Jurkat, Clone E6-1 (cell line): ENCODE results near the gene ESPL1. TPM values are rescaled to one million over a fixed set of nuclear protein-coding genes. Genes with fewer than 3 reads are reported as not detected.

ENCODE experiments used
- DNase-seq: peaks from one replicate; pipeline ENCODE4 v3.0.0-alpha.2; 2011; ENCODE audit warnings: low read depth, low spot score
- H3K4me3 ChIP-seq: 2 replicates; pipeline ENCODE4 v1.5.1; 2011; ENCODE audit warnings: mild to moderate bottlenecking, low read length, control low read depth, moderate library complexity
- polyA plus RNA-seq: library from polyadenylated mRNA; unstranded; fragments of >200 nt; gene quantifications from one replicate; pipeline ENCODE4 v1.2.1, GENCODE V29; 2012; ENCODE audit warnings: missing spikeins; ENCODE audit not compliant: insufficient read length, insufficient read depth

ESPL1 gene
- polyA plus RNA-seq, result 29.7 TPM

DNA sequence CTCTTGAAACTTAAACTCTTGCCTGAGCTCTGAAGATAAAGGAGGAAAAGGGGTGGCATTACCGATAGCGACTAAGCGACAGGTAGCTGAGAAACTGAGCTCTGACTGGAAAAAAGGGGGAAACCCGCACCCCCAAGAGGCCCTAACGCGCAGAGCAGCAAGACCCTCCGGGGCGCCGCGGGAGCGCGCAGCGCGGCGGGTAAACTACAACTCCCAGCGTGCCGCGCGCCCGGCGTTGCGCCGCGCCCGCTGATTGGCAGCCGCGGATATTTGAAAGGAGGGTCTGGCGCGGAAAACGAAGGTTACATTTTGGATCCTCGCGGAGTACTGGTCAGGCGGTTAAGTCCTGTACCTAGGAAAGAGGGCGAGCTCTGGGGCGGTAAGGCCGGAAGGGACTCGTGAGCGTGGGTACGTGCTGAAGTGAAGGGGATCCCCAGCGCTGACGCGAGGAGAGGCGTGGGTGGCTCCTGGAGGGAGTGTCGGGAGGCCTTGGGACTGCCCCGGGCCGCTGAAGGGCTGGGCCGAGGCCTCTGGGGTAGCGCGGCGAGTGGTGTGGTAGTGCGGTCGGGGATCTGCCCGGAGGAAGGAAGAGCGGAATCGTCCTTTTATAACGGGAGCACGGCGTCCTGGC lies at the start of gene ESPL1:
TSS of gene ESPL1 (plus strand) at position 301 of the 631 bp plus-strand sequence. CDS start 468 bp downstream, outside the sequence.
- H3K4me3 ChIP-seq, result peak within 1 kb of the TSS; percentile 95
- DNase-seq, result peak; percentile 91

DNA sequence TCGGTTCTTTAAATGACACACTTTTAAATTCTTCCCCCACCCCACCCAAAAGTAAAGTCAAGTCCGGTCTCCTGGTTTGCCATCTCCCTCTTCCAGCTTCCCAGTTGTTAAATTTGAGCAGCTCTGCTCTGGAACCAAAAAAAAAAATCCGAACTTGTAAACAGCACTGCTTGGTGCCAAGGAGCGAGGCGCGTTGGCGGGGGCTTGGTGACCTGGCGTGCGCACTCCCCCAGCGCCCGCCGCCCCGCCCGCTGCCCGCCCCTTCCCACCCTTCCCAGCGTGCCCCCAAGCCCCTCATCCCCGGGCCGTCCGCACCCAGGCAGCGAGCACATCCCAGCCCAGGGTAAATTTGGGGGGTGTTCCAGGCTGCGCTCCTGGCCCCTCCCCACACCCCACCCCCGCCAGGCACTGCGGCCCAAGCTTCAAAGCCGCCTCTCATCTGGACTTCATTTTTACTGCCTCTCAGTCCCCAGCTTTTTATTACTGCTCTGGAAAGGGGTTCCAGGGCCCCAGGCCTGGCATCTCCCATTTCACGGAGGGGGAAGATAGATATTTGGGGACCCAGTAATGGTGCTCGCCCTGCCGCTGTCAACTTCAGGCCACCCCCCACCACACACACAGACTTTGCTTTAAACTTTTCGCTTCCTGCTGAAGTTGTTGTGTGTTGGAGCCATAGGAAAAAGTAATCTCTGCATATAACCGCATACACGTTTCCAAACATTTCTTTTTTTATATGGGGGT lies 49.4 kb upstream of the ESPL1 start:
- no peak for DNase-seq
- no peak overlapping the region for H3K4me3 ChIP-seq

DNA sequence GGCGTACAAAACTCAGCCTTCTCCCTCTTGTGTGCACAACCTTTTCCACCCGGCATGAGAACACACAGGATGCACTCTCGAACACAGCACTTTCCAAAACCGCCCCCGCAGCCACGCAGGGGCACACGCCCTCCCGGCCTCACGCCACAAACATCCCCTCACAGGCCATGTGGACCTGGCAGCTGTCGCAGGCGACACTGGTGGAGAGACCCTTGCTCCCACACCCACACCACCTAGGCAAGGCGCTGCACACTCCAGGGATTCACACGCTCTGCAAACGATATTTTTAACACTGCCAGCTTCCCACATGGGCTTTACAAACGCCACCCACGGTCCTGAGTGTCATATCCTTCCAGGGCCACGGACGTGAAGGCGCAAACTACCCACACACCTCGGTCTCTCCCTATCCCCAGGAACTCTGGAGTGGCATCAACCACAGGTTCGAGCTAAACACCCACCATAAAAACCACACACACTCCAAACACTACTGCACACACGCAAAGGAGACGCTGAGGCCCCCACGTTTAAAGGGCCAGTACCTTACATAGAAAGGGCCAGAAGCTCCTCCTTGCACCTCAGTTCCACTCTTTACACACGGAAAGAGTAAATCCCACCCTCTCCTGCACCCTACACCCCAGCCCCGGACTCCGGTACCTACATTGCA lies 48.7 kb upstream of the ESPL1 start:
- H3K4me3 ChIP-seq, result peak overlapping the region; percentile 76
- DNase-seq, result no peak

DNA sequence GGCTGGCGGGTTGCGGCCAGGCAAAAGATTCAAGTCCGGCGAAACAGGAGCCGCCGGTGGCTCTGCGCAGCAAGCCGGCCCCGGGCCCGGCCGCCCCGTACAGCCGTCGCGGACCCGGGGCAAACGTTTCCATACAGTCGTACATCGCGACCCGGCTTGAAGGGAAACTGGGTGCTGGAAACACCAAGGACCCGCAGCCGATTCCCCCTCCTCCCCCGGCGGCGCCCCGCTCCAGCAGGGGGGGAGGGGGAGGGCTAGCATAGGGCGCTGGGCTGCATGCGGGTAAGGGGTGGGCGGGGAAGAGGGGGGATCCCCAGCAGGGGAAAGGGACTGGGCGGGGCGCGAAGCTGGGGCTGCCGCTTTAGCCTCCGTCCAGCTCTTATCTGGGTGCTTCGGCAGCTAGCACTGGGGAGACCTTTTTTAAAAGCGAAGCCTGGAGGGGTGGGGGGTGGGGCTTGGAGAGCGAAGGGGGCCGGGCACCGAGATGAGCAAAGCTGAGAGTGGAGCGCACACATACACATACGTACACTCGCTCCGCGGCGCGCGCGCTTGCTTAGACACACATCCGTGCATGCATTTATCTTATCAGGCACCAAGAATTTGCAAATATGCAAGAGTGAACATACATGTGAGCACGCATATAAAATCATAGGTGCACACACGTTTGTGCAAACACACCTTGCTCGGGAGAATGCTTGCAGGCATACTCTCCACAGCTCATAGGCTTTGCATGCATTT lies 48.0 kb upstream of the ESPL1 start:
- peak; percentile 68 for DNase-seq
- H3K4me3 ChIP-seq, result peak overlapping the region; percentile 76

DNA sequence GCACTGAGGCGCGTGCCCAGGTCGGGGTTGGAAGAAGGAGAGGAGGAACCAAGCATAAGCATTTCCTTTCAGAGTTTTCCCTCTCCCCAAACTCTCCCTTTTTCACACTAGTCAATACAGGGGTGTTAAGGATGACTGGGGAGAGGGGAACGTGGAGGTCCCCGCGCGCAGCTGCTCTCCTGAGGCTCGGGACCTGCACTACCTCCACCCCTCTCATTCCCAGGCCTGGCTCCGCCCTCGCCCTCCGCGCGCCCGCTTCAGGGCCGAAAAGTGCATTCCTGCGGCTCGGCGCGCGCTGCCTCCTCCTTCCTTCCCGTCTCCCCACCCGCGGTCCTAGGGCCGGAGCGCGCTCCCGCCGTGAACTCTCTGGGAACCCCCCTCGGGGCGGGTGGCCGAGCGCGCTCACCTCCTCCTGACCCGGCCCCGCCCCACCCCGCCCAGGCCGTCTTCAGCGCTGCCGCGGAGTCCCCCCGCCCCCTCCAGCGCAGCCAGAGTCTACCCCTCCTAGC lies 47.4 kb upstream of the ESPL1 start:
- peak overlapping the region; percentile 76 for H3K4me3 ChIP-seq

DNA sequence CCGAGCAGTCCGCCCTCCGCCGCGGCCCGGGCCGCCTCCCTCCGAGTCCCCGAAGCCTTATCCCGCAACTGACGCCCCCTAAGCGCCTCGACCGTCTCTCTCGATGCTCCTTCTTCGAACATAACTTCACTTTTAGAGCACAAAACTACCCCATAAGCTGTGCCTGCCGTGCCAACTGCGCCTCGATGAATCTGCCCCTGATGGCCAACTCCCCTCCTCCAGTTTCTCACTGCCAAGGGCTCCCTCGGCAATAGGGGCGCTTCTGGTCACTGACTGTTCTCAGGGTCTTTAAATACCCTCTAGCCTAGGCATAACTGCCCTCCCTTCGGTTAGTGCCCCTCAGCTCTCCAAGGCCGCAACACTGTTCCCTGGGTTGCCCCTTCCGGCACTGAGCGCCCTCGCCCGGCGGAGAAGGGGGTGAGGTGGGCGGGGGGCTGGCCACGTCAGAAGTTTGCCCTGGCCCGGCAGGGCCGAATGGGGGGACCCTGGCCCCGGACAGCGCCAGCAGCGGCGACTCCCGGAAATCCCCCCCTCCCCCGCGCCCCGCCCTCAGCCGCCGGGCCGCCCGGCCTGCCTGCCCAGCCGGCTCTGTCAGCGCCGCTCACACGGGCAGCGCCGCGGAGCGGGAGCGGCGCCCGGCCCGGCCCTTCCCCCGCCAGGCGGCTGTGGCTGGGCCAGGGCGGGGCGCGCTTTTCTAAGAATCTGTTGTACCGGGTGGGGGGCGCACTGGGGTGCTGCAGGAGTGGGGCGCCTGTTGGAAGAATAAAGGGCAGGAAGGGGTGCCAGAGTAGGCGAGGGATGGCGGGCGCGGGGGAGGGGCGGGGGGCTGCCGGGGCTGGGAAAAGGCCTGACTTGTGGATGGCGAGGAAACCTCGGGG lies 46.7 kb upstream of the ESPL1 start:
- peak overlapping the region; percentile 76 for H3K4me3 ChIP-seq
- DNase-seq, result no peak

More for the DNA sequence above, 47.4 kb upstream of the ESPL1 start:
- DNase-seq, result peak; percentile 81

DNA sequence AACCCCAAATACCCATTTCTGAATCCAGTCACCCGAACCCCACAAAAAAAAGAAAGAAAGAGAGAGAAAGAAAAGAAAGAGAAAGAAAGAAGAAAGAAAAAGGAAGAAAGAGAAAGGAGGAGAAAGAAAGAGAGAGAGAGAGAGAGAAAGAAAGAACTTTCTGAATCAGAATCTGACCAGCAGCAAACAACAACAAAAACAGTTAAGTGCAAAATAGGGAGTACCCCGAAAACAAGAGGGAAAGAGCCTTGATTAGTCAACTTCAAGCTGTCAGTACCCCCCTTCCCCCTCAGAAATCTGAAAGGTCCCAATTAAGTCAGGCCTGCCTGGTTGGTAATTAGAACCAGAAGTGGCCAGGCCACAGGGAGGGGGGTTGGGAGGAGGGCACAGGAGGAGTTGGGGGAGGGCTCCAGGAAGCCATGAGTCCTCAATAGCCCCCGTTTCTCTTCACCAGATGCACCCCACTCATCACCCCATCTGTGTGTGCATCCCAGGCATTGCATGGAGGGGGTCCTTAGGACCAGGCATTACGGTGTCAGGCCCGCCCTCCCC lies 45.9 kb upstream of the ESPL1 start:
- H3K4me3 ChIP-seq, result peak overlapping the region; percentile 76
- DNase-seq, result no peak

DNA sequence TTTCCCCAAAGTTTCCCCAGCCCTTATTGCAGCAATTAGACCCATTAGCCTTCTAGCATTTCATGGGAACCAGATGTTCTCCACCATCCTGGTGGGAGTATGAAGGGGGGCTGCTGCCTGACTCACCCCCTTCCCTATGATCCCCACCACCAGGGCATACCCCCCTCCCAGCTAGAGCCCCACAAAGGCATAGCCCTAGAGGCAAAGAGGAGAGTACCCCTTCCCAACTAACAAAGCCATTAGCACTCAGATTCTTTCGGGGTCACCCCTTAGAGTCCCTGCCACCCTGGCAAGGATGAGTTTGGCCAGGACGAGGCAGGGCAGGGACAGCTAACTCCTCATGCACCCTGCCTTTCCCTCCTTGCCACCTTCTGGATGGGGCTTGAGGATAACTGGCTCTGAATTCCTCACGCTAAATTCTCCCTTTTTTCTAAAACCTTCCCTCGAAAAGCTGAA lies 45.3 kb upstream of the ESPL1 start:
- no peak for DNase-seq
- no peak overlapping the region for H3K4me3 ChIP-seq

DNA sequence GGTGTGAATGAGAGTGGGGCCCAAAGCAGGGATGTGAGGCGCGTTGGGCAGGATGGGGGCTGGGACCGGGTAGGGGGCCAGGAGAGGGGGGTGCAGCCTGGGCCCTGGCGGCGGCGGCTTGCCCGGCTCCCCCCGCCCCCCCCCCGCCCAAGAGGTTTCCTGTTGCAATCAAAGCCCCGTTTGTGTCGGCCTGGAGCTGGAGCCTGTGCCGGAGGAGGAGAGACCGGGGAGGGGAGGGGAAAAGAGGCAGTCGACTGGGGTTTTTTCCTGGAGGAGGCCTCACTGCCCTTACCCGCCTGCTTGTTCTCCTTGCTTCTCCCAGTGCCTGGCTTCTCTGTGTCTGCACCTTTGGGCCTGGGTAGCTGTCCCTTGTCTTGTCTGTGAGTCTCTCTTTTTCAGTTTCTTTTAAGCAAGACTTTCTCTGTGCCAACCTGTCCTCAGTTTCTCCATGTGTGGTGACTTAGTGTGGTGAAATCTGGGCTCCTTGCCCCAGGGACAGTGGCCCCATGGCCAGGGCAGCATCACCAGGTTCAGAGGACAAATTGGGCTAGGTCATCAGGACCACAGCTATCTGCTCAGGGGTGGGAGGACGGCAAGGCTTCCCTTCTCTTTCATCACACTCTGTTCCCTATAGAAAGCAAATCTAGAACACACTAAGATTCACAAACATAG lies 44.6 kb upstream of the ESPL1 start:
- DNase-seq, result peak; percentile 51
- peak overlapping the region; percentile 20 for H3K4me3 ChIP-seq

DNA sequence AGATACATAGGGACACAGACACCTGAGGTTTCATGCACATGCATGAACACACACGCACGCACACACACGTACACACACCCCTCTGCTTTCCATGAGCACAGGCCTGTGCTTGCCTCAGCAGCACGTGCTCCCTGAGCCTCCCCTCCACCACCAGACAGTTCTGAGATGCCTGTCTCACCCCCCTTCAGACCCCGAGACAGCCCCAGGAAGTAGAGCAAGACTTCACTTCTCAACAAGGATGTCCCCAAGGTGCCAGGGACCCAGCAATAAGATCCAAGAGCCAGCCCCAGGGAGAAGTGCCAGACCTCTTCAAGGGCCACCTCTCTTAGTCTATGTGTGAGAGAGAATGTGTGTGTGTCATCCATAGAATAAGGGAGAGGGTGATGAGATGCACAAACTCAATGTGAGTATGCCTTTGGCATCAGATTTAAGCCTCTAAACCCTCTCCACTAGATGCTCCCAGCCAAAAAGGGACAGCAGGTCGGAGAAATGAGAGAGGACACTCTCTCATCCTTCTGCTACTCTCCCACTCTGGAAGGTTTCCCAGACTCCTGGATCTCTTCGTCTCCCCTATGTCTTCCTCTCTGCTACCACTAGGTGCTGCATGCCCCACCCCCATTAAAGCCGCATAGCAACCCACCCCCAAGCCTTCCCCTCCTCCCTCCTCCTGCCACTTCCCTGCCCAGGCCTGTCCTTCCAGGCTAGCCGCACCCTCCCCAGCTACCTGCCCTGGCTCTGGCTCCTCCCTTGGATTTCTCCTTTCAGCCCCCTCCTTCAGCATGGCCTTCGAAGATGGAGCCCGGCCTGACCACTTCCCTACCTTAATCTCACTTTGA lies 43.8 kb upstream of the ESPL1 start:
- peak overlapping the region; percentile 20; the same call in 1 of the 2 replicates for H3K4me3 ChIP-seq
- no peak for DNase-seq

DNA sequence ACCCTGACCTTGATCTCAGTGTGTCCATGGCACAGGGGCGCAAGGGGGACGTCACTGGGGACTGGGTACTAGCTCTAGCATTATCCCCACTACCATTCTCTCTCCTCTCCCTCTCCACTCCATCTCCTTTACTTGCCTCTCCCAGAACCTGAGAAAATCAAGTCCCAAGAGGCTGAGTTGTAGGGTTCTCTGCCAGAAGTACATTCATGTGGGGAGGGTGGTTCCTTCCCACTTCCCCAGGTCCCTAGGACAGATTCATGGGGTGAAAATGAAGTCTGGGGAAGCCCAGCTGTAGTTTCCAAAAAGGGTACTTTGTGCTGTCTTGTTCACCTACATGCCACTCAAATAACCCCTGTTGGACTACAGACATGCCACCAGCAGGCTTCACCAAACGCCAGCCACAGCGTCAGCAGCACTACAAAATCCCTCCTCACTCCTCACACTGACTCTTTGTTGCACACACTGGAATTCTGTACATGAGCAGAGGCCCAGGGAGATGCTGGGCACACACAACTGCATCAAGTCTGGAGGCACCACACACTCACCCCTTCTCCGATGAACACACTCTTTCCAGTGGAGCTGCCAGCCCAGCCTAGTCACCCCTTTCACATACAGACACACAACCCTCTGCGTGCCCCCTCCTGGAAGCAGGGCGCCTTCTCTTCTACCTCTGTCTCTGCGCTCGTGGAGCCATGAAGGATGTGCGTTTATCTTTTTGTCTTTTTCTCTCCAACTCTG lies 43.0 kb upstream of the ESPL1 start:
- no peak for DNase-seq
- H3K4me3 ChIP-seq, result no peak overlapping the region

DNA sequence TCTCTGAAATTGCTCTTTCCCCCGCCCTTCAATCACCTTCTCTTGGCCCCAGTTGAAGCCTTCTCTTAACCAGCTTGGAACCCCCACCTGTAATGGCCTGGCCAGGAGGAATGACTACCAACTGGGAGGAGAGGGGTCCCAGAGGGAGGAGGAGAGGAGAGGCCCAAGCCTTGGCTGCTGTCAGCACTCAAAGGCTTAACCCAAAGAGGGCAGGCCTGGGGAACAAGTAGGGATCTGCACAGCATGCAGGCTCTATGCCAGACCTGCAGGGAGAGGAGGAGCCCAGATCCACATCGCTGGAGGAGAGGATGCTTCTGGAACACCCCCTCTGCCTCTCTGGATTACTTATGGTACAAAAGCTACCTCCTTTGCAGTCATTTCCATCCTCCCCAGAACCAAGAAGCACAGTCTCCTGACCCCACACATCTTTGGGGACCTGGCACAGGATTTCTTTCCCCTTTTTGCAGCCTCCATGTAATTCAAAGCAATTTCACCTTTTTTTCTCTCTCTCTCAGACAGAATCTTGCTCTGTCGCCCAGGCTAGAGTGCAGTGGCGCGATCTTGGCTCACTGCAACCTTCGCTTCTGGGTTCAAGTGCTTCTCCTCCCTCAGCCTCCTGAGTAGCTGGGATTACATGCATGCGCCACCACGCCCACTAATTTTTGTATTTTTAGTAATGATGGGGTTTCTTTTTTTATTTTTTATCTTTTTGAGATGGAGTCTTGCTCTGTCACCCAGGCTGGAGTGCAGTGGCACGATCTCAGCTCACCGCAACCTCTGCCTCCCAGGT lies 42.3 kb upstream of the ESPL1 start:
- no peak overlapping the region for H3K4me3 ChIP-seq
- DNase-seq, result no peak

DNA sequence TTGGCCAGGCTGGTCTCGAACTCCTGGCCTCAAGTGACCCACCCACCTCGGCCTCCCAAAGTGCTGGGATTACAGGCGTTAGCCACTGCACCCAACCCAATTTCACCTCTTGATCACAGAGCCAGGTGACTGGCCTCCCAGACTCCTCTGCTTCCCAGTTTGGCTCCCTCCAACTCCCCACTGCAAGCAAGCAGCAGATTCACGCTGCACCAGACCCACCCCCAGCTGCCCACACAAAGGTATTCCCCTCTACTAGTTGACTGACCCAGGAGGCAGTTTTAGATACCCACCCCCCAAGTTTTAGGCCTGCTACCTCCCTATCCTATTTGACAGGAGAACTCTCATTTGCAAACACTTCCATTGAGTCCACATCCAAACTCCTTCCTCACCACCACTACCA lies 41.3 kb upstream of the ESPL1 start:
- no peak for DNase-seq
- no peak overlapping the region for H3K4me3 ChIP-seq

DNA sequence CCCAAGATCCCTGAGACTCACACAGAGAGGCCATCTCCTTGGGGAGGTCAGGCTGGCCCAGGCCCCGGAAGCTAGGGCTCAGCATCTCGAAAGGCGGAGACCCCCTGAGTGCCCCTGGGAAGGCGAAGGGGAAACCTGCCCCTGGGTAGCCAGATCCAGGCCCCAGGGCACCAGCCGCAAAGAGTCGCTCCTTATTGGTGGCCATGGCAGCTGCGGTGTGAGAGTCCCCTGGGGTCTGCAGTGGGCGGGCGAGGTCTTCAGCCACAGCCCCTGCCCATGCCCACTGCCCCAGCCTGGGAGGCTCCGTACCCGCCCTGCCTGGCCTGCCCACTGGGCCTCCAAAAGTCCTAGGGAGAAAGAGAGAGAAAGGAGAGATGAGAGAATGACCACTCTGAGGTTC lies 40.8 kb upstream of the ESPL1 start:
- DNase-seq, result no peak

DNA sequence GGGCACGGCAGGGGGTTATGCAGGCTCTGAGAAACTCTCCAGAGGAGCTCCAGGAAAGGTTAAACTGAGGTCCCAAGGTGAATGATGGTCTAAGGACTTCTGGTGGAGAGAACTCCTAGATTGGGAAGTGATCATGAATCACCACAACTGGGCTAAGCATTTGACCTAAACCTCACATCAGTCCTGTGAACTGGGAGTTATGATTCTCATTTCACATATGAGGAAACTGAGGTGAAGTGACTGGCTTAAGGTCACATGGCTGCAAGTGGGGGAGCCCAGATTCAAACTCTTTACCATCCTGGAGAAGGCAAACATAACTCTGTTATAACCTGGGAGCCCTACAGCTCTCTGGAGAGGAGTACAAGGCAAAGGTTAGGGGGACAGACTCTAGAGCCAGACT lies 40.3 kb upstream of the ESPL1 start:
- no peak for DNase-seq
- H3K4me3 ChIP-seq, result no peak overlapping the region

More for the DNA sequence above, 40.8 kb upstream of the ESPL1 start:
- no peak overlapping the region for H3K4me3 ChIP-seq
